B cell (primary cell): ENCODE measurements around the gene IP6K2. TPM values are rescaled to one million over a fixed set of nuclear protein-coding genes. Genes with fewer than 3 reads are reported as not detected.
A peak's percentile ranks its signal among the peaks of the same experiment; 100 is the strongest.

Experiments
- ATAC-seq: fragments of 200-7000 bp; cut with Tn5 transposase; one replicate; pipeline ENCODE4 v1.10.0; 2021; ENCODE audit warnings: low read depth, mild to moderate bottlenecking, moderate number of reproducible peaks, moderate library complexity
- CTCF ChIA-PET: fragments of 350-600 bp; sonication (Branson Sonifier 250); formaldehyde crosslinking; loops from one replicate; lab custom pipeline; 2021; ENCODE audit warnings: antibody characterized with exemption, inconsistent platforms; lab: Charles Lee
- POLR2A ChIA-PET: fragments of 350-600 bp; sonication (Branson Sonifier 250); formaldehyde crosslinking; loops from one replicate; lab custom pipeline; 2021; ENCODE audit warnings: antibody characterized with exemption; lab: Charles Lee
- DNase-seq: peaks from one replicate; pipeline ENCODE4 v3.0.0; 2013
- H2AFZ ChIP-seq: 2 replicates; pipeline ENCODE4 v1.6.1; 2012; ENCODE audit warnings: mild to moderate bottlenecking, low read depth, low read length; ENCODE audit not compliant: insufficient read depth, poor library complexity, severe bottlenecking
- H3K27ac ChIP-seq, 2 donors: 1 replicate in 1 of 2; 2 replicates in 1 of 2; pipeline ENCODE4 v1.5.1; 2012 to 2013; ENCODE audit warnings: low read length in 2 of 2, mild to moderate bottlenecking in 2 of 2, moderate library complexity in 1 of 2
- H3K27me3 ChIP-seq, 4 experiments: fragments of 200-600 bp in 1 of 4; sonication (generic) in 1 of 4; replicated peaks in 1 of 4; 1 replicate in 2 of 4; 2 replicates in 2 of 4; pipeline versions ENCODE4 v1.6.1 to v1.7.0; 2013 to 2016; ENCODE audit warnings: low read length in 3 of 4, mild to moderate bottlenecking in 2 of 4, mixed read lengths in 1 of 4, moderate library complexity in 1 of 4; ENCODE audit not compliant: insufficient read depth in 4 of 4, control insufficient read depth in 3 of 4; ENCODE audit errors: control extremely low read depth in 1 of 4
- H3K36me3 ChIP-seq, 2 experiments: replicated peaks in 1 of 2; 1 replicate in 1 of 2; 2 replicates in 1 of 2; pipeline versions ENCODE4 v1.6.1 to v1.7.1; 2013; ENCODE audit warnings: low read length in 1 of 2; ENCODE audit not compliant: insufficient read depth in 2 of 2, control insufficient read depth in 1 of 2; ENCODE audit errors: control extremely low read depth in 1 of 2, extremely low read depth in 1 of 2
- H3K4me1 ChIP-seq, 2 donors: fragments of 200-600 bp in 1 of 2; sonication (generic) in 1 of 2; 1 replicate in 1 of 2; 2 replicates in 1 of 2; pipeline versions ENCODE4 v1.5.1 to v1.6.1; 2013 to 2017; ENCODE audit warnings: low read length in 2 of 2; ENCODE audit not compliant: control insufficient read depth in 2 of 2, insufficient read depth in 2 of 2
- H3K4me2 ChIP-seq: replicated peaks from 2 replicates; pipeline ENCODE3; 2012; ENCODE audit warnings: mild to moderate bottlenecking, low read depth, low read length; ENCODE audit not compliant: poor library complexity, severe bottlenecking
- H3K4me3 ChIP-seq, 5 experiments: fragments of 200-600 bp in 1 of 5; sonication (generic) in 1 of 5; 1 replicate in 3 of 5; 2 replicates in 2 of 5; pipeline versions ENCODE4 v1.5.1 to v1.7.0; 2011 to 2016; ENCODE audit warnings: low read length in 4 of 5, mild to moderate bottlenecking in 4 of 5, low read depth in 2 of 5, control low read depth in 1 of 5, moderate library complexity in 1 of 5; ENCODE audit not compliant: insufficient read depth in 1 of 5; ENCODE audit errors: control extremely low read depth in 1 of 5, extremely low read depth in 1 of 5
- H3K79me2 ChIP-seq: fragments of 200-600 bp; sonication (generic); one replicate; pipeline ENCODE4 v1.6.0; 2016; ENCODE audit warnings: low read length; ENCODE audit not compliant: control insufficient read depth, insufficient read depth
- H3K9ac ChIP-seq: fragments of 200-600 bp; sonication (generic); 2 replicates; pipeline ENCODE4 v1.6.1; 2017; ENCODE audit warnings: mild to moderate bottlenecking, low read length, moderate library complexity
- H3K9me3 ChIP-seq, 3 donors: one replicate each; pipeline versions ENCODE4 v1.6.1 to v1.7.1; 2013; ENCODE audit warnings: low read length in 2 of 3; ENCODE audit not compliant: control insufficient read depth in 2 of 3, insufficient read depth in 1 of 3; ENCODE audit errors: control extremely low read depth in 1 of 3
- H4K20me1 ChIP-seq: 2 replicates; pipeline ENCODE4 v1.6.0; 2012; ENCODE audit warnings: mild to moderate bottlenecking, low read length; ENCODE audit not compliant: insufficient read depth, control insufficient read depth, poor library complexity, severe bottlenecking
- H3K27ac Mint-ChIP-seq: one replicate; pipeline ENCODE4 v1.8.0; 2021; ENCODE audit warnings: mixed read lengths
- H3K27me3 Mint-ChIP-seq: one replicate; pipeline ENCODE4 v1.8.0; 2021; ENCODE audit warnings: mixed read lengths
- H3K4me1 Mint-ChIP-seq: one replicate; pipeline ENCODE4 v1.8.0; 2021; ENCODE audit warnings: mixed read lengths
- H3K4me3 Mint-ChIP-seq: one replicate; pipeline ENCODE4 v1.8.0; 2021; ENCODE audit warnings: mixed read lengths
- H3K9me3 Mint-ChIP-seq: one replicate; pipeline ENCODE4 v1.8.0; 2022; ENCODE audit warnings: mixed read lengths; ENCODE audit not compliant: insufficient read depth
- CTCF ChIP-seq: fragments of 200-600 bp; IDR thresholded peaks from one replicate; pipeline ENCODE4 v1.8.0; 2022; ENCODE audit warnings: antibody characterized with exemption, mild to moderate bottlenecking
- EZH2 ChIP-seq: IDR thresholded peaks from 2 replicates; pipeline ENCODE4 v1.6.1; 2012; ENCODE audit warnings: borderline replicate concordance, low read depth, mild to moderate bottlenecking, moderate library complexity, low read length; ENCODE audit not compliant: insufficient read depth, poor library complexity, severe bottlenecking
- WGBS: methylation state at CpG from one replicate; pipeline ENCODE4 v1.1.5; 2013; ENCODE audit warnings: missing lambda C conversion rate; ENCODE audit not compliant: insufficient coverage; 5-methylcytosine and 5-hydroxymethylcytosine counted together
- intact Hi-C: fragments of 100-400 bp; cut with micrococcal nuclease; formaldehyde crosslinking; loops from one replicate; pipeline ENCODE4 v1.10.0; 2022
- polyA plus RNA-seq: library from polyadenylated mRNA; depleted of rRNA; stranded (reverse); fragments of >200 nt; gene quantifications from 2 replicates; pipeline ENCODE4 v1.2.3, GENCODE V29; 2012
- total RNA-seq, 2 donors: library from RNA; stranded (reverse); fragments of 120-200 nt in 1 of 2; gene quantifications; 1 replicate in 1 of 2; 2 replicates in 1 of 2; pipeline versions ENCODE4 v1.2.3 to v1.2.4, GENCODE V29; 2013 to 2022

The IP6K2 gene
- total and polyA plus RNA-seq, 2 donors (not counting 1 experiment from before 2014, with no cell fraction given): 132 to 140 TPM

GRCh38 chr3:48656061-48656840 lies 60.8 kb downstream of the IP6K2 start:
- H3K27me3 Mint-ChIP-seq: peaks cover 9% of the 10 kb centered on the region
- WGBS: 4% methylated on average over 94 of the region's 94 CpGs
- Histone ChIP-seq H3K27ac (peak overlapping the region in 1 of 2 donors; percentile 24), H3K4me3 (peak overlapping the region in 4 of 5 experiments; percentile 44 to 66 (median 62)), H3K27me3 (peaks cover 0 to 42% (median 6%) of the 10 kb centered on the region in 4 experiments), H3K9me3 (peaks cover 0 to 18% (median 0%) of the 10 kb centered on the region in 3 donors), H3K36me3 (no peaks in the 10 kb centered on the region), H3K79me2 (no peaks in the 10 kb centered on the region), H3K9ac (peak overlapping the region; percentile 66), H3K4me2 (peak overlapping the region; percentile 95), H3K4me1 (peaks cover 9 to 22% of the 10 kb centered on the region in 2 donors), H2AFZ (peak overlapping the region; percentile 85), H4K20me1 (no peaks in the 10 kb centered on the region)
- ChIA-PET CTCF (interaction anchor here (0.6 to 1.4 kb wide), 5 partner anchors 15 to 256 kb away, joined by 3 to 9 read pairs (median 3); no protein-coding TSS in a partner anchor), POLR2A (no interaction called here)
- intact Hi-C loops: loop anchor here (1.0 to 2.0 kb wide), 4 partner anchors 21 to 99 kb away; partner anchors contain the start of genes NCKIPSD, SLC26A6 and UQCRC1
- no peak for TF ChIP-seq EZH2
- peak; percentile 83 for TF ChIP-seq CTCF
- ATAC-seq: peak; percentile 79
- H3K4me1 Mint-ChIP-seq: peaks cover 17% of the 10 kb centered on the region
- no peaks in the 10 kb centered on the region for H3K9me3 Mint-ChIP-seq
- peak overlapping the region; percentile 83 for H3K4me3 Mint-ChIP-seq
- peak; percentile 89 for DNase-seq
- peak overlapping the region; percentile 73 for H3K27ac Mint-ChIP-seq
